Astrocyte of the spinal cord (primary cell): ENCODE results near the gene VWF.

Experiments
- DNase-seq: peaks from one replicate; pipeline ENCODE4 v3.0.0; 2011; ENCODE audit warnings: low read depth, low spot score
- H3K4me3 ChIP-seq: 2 replicates; pipeline ENCODE4 v1.5.1; 2011; ENCODE audit warnings: low read depth, mild to moderate bottlenecking, low read length, moderate library complexity
- CTCF ChIP-seq: IDR thresholded peaks from 2 replicates; pipeline ENCODE4 v1.5.1; 2012; ENCODE audit warnings: low read depth, mild to moderate bottlenecking, low read length, inconsistent platforms
- in situ Hi-C: cut with HindIII; loops from 2 replicates; pipeline ENCODE4 v1.10.0; 2017; ENCODE audit warnings: low sequenced_read_pairs

VWF gene

GRCh38 chr12:6059860-6060565 is 64.5 kb downstream of the VWF start:
- no peak for TF ChIP-seq CTCF
- no peak overlapping the region for H3K4me3 ChIP-seq
- in situ Hi-C loops = no loop called here
- DNase-seq = no peak

GRCh38 chr12:6059221-6059620 is 65.2 kb downstream of the VWF start:
- no peak for DNase-seq
- TF ChIP-seq CTCF = no peak
- no peak overlapping the region for H3K4me3 ChIP-seq
- in situ Hi-C loops = no loop called here

GRCh38 chr12:6058481-6059161 is 65.8 kb downstream of the VWF start:
- TF ChIP-seq CTCF = no peak
- no peak for DNase-seq
- in situ Hi-C loops = no loop called here
- H3K4me3 ChIP-seq = no peak overlapping the region

GRCh38 chr12:6057700-6058099 is 66.8 kb downstream of the VWF start:
- no peak for TF ChIP-seq CTCF
- DNase-seq = no peak
- no peak overlapping the region for H3K4me3 ChIP-seq
- in situ Hi-C loops = no loop called here

GRCh38 chr12:6056406-6057240 is 67.8 kb downstream of the VWF start:
- peak; percentile 44 for TF ChIP-seq CTCF
- no peak overlapping the region for H3K4me3 ChIP-seq
- no peak for DNase-seq
- in situ Hi-C loops = no loop called here

- DNase-seq = no peak
- in situ Hi-C loops = no loop called here
- H3K4me3 ChIP-seq = no peak overlapping the region
- TF ChIP-seq CTCF = no peak
Observed at GRCh38 chr12:6053541-6053940, 70.9 kb downstream of the VWF start.
